Choroid plexus epithelial cell (primary cell): ENCODE measurements around the gene TMEM30A.

ENCODE experiments used
- DNase-seq: peaks from one replicate; pipeline ENCODE4 v3.0.0-alpha.2; 2010; ENCODE audit warnings: low read depth
- H3K4me3 ChIP-seq: 2 replicates; pipeline ENCODE4 v1.5.1; 2011; ENCODE audit warnings: low read depth, mild to moderate bottlenecking, control low read depth, low read length, moderate library complexity
- TF ChIP-seq, protein P1 (sequence below): conservative IDR thresholded peaks from 2 replicates; pipeline ENCODE4 v1.5.1; 2011; ENCODE audit warnings: low read depth, mild to moderate bottlenecking, control low read depth, inconsistent platforms, low read length, moderate library complexity

Gene TMEM30A

DNA sequence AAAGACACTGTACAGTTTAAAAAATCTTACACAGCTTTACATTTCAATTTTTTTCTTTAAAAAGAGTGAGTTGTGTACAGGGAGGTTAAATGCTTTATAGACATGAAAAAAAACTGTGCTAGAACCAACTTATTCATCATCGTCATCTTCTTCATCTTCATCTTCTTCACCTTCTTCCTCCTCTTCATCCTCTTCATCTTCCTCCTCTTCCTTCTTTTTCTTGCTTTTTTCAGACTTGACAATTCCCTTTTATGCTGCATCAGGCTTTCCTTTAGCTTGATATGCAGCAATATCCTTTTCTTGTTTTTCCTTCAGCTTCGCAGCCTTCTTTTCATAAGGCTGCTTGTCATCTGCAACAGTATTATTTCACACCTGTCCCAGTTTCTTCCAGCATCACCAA is 34.3 kb upstream of the TMEM30A start:
- TF ChIP-seq, protein P1, sequence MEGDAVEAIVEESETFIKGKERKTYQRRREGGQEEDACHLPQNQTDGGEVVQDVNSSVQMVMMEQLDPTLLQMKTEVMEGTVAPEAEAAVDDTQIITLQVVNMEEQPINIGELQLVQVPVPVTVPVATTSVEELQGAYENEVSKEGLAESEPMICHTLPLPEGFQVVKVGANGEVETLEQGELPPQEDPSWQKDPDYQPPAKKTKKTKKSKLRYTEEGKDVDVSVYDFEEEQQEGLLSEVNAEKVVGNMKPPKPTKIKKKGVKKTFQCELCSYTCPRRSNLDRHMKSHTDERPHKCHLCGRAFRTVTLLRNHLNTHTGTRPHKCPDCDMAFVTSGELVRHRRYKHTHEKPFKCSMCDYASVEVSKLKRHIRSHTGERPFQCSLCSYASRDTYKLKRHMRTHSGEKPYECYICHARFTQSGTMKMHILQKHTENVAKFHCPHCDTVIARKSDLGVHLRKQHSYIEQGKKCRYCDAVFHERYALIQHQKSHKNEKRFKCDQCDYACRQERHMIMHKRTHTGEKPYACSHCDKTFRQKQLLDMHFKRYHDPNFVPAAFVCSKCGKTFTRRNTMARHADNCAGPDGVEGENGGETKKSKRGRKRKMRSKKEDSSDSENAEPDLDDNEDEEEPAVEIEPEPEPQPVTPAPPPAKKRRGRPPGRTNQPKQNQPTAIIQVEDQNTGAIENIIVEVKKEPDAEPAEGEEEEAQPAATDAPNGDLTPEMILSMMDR: no peak
- H3K4me3 ChIP-seq: no peak overlapping the region
- no peak for DNase-seq

DNA sequence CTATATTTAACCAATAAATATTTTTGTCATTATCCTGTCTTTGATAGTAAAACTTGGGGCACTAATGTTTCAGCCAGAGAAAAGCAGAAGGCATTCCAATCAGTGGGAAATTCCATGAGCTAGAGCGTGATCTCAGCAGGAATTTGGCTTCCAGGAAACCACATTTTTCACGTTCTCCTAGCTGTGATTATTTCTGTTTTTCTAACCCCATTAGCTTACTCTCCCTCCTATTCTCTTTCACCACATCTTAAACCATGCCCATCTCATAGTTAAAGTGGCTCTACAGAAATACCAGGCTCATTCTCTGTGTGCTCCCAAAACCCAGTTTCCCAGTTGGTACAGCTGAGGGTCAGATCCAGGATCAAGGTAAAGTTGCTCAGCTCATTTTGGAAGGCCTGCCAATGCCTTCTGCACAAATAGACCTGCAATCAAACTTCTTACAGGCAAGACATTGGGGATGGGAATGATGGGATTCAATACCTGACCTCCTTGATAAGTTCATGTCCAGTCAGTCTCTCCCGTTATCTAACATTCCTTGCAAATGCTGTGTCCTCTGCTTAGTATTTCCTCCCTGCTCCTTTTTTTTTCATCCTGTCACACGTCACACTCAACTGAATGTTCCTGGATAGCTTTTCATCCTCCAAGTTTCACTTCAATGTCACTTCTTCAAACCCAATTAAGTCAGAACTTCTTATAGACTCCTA is 33.1 kb upstream of the TMEM30A start:
- TF ChIP-seq, protein P1: no peak
- no peak overlapping the region for H3K4me3 ChIP-seq
- peak; percentile 75 for DNase-seq

DNA sequence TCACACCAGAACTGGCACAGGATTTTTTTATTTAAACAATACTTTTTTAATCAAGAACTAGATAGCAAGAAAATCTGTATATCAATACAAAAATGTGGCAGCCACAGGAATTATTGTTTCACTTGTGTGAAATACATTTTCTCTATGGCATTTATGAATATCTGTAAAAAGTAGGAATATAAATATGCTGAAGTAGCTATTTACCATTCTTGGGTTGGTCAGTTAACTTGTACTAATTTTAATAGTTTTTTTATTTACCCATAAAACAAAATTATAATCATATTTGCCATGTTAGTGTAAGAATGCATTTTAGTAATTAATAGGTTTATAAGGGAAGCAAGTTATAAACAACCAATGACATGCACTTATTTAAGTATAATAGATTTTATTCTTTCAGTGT is 31.4 kb upstream of the TMEM30A start:
- H3K4me3 ChIP-seq: no peak overlapping the region
- DNase-seq: no peak
- TF ChIP-seq, protein P1: no peak

DNA sequence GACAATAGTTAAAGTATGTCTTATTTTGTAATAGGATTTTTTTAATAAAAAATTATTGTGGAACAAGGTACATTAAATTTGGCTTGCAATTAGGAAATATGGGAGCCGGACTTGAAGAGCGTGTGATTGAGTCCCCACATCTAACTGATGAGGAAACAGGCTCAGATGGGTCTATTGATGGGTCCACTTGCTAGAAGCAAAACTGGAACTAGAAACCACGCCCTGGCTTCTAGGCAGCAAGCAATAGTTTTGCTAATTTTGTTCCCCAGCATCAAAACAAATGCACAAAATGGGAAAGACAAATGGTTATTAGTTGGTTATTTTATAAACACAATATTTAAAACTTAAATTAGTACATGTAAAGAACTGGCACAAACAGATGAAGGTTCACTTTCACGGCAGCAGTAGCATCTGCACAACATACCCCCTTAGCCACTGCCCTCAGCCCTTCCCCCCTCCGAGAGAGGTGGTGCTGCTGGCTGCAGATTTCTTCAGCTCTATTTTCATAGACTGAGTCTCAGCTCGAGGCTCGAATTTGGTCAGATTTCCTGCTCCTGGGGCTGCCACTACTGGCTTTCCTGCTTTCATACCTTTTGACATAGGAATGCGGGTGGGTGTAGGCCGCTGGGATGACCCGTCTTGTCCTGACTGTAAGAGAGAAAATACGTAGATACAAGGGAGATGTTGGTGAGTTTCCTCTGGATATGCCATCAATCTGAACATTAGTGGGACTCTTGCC is 23.8 kb upstream of the TMEM30A start:
- DNase-seq: no peak
- TF ChIP-seq, protein P1: no peak
- H3K4me3 ChIP-seq: no peak overlapping the region

DNA sequence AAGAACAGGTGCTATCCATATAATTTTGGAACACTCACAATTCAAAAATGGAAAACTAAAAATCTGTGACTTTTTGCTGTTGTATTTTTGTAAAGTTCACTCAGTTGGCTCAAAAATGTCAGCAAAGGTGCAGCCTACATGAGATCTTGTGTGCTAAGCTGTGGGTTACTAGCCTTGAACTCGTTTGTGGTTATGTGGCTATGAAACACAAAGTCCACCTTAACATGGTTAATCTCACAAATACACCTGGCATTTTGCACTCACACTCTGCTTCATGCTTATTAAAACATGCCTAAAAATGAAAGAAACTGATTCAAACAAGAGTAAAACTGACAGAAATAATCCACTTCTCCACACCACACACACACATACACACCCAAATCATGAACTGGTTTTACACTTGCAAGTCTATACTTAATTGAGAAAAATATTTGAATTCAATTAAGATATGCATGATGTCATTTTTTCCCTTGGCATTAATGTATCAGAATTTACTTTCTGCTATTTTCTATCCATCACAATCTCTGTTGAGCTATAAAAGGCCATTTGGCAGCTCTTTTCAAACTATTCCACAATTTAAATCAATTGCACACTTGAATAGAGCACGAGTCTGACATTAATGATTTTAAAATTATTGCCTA is 22.9 kb upstream of the TMEM30A start:
- no peak overlapping the region for H3K4me3 ChIP-seq
- TF ChIP-seq, protein P1: no peak
- DNase-seq: no peak

DNA sequence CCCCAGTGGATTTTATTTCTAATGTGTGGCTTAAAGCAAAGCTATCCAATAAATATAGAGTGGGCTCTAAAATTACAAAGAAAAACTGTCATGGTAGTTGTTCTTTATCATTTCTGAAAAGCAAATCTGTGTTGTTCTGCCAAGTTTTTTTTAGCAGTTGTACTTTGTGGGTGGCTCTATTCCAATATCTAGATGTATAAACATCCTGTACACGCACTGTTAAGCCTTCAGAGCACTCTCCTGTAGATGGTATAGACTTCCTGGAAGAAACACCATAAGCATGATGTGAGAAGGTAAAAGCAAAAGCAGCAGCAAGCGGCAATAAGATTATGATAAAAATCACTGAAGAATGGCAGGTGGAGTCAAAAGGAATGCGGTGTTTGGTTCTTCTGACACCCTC is 21.5 kb upstream of the TMEM30A start:
- DNase-seq: peak; percentile 75
- no peak overlapping the region for H3K4me3 ChIP-seq
- TF ChIP-seq, protein P1: no peak
